ENCODE data around the gene RING1.

DNA sequence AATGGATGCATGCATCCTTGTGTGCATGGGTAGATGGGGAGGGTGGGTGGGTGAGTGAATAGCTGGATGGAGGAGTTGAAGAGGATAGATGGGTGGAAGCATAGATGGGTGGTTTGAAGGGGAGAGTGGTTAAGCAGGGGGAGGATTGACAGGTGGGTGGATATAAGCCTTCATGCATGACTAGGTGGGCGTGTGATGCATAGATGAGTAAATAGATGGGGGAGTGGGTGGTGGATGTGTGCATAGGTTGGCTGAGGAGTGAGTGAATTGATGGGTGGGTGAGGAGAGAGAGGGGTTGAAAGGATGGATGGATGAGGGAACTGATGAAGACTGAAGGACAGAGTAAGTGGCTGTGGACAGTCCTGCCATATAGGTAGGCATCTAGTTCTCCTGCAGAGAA is 20.5 kb upstream of the RING1 start:
- TF ChIP-seq, protein P1, sequence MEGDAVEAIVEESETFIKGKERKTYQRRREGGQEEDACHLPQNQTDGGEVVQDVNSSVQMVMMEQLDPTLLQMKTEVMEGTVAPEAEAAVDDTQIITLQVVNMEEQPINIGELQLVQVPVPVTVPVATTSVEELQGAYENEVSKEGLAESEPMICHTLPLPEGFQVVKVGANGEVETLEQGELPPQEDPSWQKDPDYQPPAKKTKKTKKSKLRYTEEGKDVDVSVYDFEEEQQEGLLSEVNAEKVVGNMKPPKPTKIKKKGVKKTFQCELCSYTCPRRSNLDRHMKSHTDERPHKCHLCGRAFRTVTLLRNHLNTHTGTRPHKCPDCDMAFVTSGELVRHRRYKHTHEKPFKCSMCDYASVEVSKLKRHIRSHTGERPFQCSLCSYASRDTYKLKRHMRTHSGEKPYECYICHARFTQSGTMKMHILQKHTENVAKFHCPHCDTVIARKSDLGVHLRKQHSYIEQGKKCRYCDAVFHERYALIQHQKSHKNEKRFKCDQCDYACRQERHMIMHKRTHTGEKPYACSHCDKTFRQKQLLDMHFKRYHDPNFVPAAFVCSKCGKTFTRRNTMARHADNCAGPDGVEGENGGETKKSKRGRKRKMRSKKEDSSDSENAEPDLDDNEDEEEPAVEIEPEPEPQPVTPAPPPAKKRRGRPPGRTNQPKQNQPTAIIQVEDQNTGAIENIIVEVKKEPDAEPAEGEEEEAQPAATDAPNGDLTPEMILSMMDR (conservative IDR thresholded peaks at IDR 0.05; ENCODE audit: low read length), result no peak
- TF ChIP-seq EZH2phosphoT487 (IDR thresholded peaks at IDR 0.05; ENCODE audit: borderline replicate concordance, low read depth, low read length), result no peak
